ENCODE measurements around the gene RNF114.

The RNF114 gene

DNA sequence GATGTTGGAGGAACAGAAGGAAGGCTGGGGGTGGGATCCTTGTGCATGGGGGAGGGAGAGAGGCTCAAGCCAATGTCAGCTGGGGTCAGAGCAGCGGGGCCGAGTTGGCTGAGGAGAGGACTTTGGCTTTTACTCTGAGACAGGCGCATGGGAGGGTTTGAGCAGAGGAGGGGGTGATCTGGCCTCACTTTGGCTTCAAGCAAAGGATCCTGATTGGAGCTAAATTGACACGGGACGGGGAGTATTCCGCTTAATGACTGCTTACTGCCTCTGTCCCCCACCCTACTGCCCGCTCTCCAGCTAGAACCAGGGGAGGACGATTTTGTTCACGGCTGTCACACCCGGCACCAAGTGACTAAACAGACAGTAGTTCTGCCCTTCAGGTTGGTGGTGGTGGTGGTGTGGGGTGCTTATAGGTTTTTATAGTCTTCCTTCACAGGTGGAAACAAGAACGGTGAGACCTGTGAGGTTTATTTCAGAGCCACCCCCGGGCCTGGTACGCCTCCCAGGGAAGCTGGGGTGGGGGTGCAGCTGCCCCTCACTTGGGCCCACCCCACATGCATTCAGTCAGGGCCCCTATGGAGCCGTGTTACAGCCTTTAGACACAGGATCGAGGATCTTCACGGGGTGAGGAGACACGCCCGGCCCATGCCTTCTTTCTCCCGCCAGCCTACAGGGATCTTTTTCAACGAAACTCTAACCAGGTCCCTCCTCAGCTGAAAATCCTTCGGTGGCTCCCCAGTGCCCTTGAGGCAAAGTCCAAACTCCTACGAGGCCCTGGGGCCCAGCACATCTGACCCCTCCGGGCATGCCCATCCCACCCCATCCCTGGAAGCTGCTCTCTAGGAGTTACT is 45.2 kb downstream of the RNF114 start:
- H3K36me3 Mint-ChIP-seq (ENCODE audit: low read depth): peaks cover 21% of the 10 kb centered on the region
- H3K9me3 Mint-ChIP-seq: no peaks in the 10 kb centered on the region
- peak overlapping the region in 1 of 3 experiments; percentile 3 for H3K27ac Mint-ChIP-seq
- H3K4me1 Mint-ChIP-seq: peaks cover 53% of the 10 kb centered on the region
- TF ChIP-seq, protein P1, sequence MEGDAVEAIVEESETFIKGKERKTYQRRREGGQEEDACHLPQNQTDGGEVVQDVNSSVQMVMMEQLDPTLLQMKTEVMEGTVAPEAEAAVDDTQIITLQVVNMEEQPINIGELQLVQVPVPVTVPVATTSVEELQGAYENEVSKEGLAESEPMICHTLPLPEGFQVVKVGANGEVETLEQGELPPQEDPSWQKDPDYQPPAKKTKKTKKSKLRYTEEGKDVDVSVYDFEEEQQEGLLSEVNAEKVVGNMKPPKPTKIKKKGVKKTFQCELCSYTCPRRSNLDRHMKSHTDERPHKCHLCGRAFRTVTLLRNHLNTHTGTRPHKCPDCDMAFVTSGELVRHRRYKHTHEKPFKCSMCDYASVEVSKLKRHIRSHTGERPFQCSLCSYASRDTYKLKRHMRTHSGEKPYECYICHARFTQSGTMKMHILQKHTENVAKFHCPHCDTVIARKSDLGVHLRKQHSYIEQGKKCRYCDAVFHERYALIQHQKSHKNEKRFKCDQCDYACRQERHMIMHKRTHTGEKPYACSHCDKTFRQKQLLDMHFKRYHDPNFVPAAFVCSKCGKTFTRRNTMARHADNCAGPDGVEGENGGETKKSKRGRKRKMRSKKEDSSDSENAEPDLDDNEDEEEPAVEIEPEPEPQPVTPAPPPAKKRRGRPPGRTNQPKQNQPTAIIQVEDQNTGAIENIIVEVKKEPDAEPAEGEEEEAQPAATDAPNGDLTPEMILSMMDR (IDR thresholded peaks at IDR 0.05; ENCODE audit: unreplicated experiment in 3 of 3): no peak
- H3K27me3 Mint-ChIP-seq (ENCODE audit: low read depth): peaks cover 32% of the 10 kb centered on the region
- peak overlapping the region; percentile 48 to 77 (median 64) for H3K4me3 Mint-ChIP-seq

DNA sequence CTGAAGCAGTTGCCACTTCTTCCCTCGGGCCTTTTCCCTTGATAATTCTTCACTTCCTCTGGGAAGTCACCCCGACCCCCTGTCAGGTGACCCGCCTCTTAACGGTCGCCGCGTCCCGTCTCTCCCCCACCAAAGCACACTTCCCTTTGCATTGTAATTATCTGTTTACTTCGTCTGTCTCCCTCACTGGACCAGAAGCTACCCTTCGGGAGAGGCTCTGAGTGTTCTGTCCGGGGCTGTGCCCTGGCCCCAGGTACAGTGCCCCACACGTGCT is 45.8 kb downstream of the RNF114 start:
- peaks cover 58% of the 10 kb centered on the region for H3K4me1 Mint-ChIP-seq
- H3K27me3 Mint-ChIP-seq (ENCODE audit: low read depth): peaks cover 32% of the 10 kb centered on the region
- TF ChIP-seq, protein P1 (IDR thresholded peaks at IDR 0.05; ENCODE audit: unreplicated experiment in 3 of 3): no peak
- peaks cover 24% of the 10 kb centered on the region for H3K36me3 Mint-ChIP-seq (ENCODE audit: low read depth)
- H3K27ac Mint-ChIP-seq: peak overlapping the region in 1 of 3 experiments; percentile 12
- peak overlapping the region; percentile 48 to 77 (median 64) for H3K4me3 Mint-ChIP-seq
- no peaks in the 10 kb centered on the region for H3K9me3 Mint-ChIP-seq

DNA sequence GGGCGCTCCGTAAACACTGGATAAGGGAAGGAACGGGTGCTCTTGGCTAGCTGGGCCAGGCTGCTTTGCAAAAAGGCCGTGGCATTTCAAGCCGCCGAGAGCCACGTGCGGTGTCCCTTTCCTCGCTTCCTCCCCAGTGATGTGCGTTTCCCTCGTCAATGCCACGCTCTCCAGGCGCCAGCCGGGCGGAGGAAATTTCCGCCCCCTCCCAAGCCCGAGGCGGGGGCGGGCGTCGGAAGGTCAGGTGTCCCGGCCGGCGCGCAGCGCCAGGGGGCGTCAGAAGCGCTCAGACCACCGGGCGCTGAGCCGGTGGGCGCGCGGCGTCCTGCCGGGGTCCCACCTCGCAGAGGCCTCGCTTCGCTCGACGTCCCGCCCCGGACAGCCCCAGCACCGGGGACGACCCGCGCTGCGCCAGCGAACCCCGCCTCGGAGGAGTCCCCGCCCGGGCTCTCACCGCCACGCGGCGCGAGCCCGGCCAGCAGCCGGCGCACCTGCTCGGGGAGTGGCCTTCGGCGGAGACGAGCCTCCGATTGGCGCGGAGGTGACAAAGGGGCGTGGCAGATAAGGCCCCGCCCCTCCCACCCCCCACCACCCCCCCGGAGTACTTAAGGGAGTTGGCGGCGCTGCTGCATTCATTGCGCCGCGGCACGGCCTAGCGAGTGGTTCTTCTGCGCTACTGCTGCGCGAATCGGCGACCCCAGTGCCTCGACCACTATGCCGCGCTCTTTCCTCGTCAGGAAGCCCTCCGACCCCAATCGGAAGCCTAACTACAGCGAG is 46.3 kb downstream of the RNF114 start, which contains the start of gene SNAI1:
Gene SNAI1 (plus strand): TSS at position 635 of the 777 bp plus-strand sequence. CDS start 80 bp downstream, at position 715.
- Mint-ChIP-seq H3K9me3 (no peaks in the 10 kb centered on the region), H3K4me1 (peaks cover 63% of the 10 kb centered on the region), H3K4me3 (peak within 1 kb of the TSS; percentile 96 to 100 (median 97)), H3K27ac (peak within 1 kb of the TSS; percentile 55 to 77 (median 70)), H3K36me3 (ENCODE audit: low read depth) (peaks cover 28% of the 10 kb centered on the region), H3K27me3 (ENCODE audit: low read depth) (peaks cover 32% of the 10 kb centered on the region)
- TF ChIP-seq, protein P1 (IDR thresholded peaks at IDR 0.05; ENCODE audit: unreplicated experiment in 3 of 3): peak; percentile 59 to 87 (median 61)

DNA sequence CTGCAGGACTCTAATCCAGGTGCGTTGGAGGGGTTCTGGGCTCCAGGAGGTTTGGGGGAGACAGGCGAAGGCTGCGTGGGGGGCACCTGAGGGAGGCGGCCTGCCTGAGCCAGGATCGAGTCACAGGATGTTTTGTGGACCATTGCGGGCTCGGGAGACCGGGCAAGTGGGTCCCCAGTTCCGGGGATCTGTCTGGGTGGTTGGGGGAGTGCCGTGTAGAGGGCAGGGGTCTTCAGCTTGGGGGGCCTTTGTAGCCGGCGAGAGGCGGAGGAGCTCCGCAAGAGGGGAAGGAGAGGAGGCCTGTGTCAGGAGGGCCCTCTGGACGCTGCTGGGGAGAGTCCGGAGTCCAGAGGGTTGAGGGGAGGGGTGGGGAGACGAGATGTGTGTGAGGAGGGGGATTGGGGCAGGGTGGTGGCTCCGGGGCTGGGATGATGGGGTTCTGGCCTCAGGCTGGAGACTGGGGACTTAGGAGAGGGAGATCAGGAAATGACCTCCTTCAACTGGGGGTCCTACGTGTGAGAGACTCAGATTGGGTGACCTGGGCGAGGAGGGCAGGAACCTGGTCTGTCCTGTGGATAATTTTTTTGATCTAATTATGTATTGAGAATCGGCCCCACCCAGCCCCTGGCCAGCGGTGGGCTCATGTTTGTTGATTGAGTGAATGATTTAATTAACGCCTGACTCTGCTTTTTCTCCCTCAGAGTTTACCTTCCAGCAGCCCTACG is 47.1 kb downstream of the RNF114 start:
- H3K27me3 Mint-ChIP-seq (ENCODE audit: low read depth): peaks cover 32% of the 10 kb centered on the region
- peak overlapping the region; percentile 55 to 77 (median 70) for H3K27ac Mint-ChIP-seq
- H3K36me3 Mint-ChIP-seq (ENCODE audit: low read depth): peaks cover 32% of the 10 kb centered on the region
- H3K4me1 Mint-ChIP-seq: peaks cover 71% of the 10 kb centered on the region
- peak overlapping the region; percentile 96 to 100 (median 97) for H3K4me3 Mint-ChIP-seq
- H3K9me3 Mint-ChIP-seq: no peaks in the 10 kb centered on the region
- TF ChIP-seq, protein P1 (IDR thresholded peaks at IDR 0.05; ENCODE audit: unreplicated experiment in 3 of 3): no peak

DNA sequence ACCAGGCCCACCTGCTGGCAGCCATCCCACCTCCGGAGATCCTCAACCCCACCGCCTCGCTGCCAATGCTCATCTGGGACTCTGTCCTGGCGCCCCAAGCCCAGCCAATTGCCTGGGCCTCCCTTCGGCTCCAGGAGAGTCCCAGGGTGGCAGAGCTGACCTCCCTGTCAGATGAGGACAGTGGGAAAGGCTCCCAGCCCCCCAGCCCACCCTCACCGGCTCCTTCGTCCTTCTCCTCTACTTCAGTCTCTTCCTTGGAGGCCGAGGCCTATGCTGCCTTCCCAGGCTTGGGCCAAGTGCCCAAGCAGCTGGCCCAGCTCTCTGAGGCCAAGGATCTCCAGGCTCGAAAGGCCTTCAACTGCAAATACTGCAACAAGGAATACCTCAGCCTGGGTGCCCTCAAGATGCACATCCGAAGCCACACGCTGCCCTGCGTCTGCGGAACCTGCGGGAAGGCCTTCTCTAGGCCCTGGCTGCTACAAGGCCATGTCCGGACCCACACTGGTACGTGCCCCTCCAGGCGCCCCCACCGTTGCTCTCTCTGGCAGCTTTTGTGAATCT is 47.7 kb downstream of the RNF114 start:
- H3K36me3 Mint-ChIP-seq (ENCODE audit: low read depth): peaks cover 32% of the 10 kb centered on the region

More for the DNA sequence above, 47.7 kb downstream of the RNF114 start:
- TF ChIP-seq, protein P1 (IDR thresholded peaks at IDR 0.05; ENCODE audit: unreplicated experiment in 3 of 3): no peak
- H3K4me1 Mint-ChIP-seq: peaks cover 77% of the 10 kb centered on the region
- H3K27ac Mint-ChIP-seq: peak overlapping the region; percentile 55 to 77 (median 77)
- no peaks in the 10 kb centered on the region for H3K9me3 Mint-ChIP-seq
- peak overlapping the region; percentile 96 to 100 (median 97) for H3K4me3 Mint-ChIP-seq
- H3K27me3 Mint-ChIP-seq (ENCODE audit: low read depth): peaks cover 32% of the 10 kb centered on the region

Data from nephron (organoid).